H7 (cell line): Measurements from ENCODE around the gene CPED1. TPM values are rescaled to one million over a fixed set of nuclear protein-coding genes. Genes with fewer than 3 reads are reported as not detected.
"Not testable (repeated sequence)": the region's sequence is repeated elsewhere in the genome, so short reads cannot be mapped to it uniquely, and the experiment has no call there.

Experiments
- DNase-seq: peaks from one replicate; pipeline ENCODE4 v3.0.0; 2012
- H3K27me3 ChIP-seq: 2 replicates; pipeline ENCODE4 v1.6.0; 2011; ENCODE audit warnings: mild to moderate bottlenecking, low read length; ENCODE audit not compliant: control insufficient read depth, insufficient read depth
- H3K36me3 ChIP-seq: replicated peaks from 2 replicates; pipeline ENCODE4 v1.5.1; 2011; ENCODE audit warnings: low read length; ENCODE audit not compliant: control insufficient read depth, insufficient read depth
- H3K4me3 ChIP-seq: 2 replicates; pipeline ENCODE4 v1.5.1; 2011; ENCODE audit warnings: low read depth, mild to moderate bottlenecking, control low read depth, low read length, moderate library complexity; ENCODE audit not compliant: insufficient read depth
- total RNA-seq: library from RNA; depleted of rRNA; stranded (reverse); fragments of >200 nt; shearing (Covaris generic); gene quantifications from 2 replicates; pipeline ENCODE4 v1.2.3, GENCODE V29; 2014

Gene CPED1
- total RNA-seq, 1 experiment from 2014 or later: not detected

DNA sequence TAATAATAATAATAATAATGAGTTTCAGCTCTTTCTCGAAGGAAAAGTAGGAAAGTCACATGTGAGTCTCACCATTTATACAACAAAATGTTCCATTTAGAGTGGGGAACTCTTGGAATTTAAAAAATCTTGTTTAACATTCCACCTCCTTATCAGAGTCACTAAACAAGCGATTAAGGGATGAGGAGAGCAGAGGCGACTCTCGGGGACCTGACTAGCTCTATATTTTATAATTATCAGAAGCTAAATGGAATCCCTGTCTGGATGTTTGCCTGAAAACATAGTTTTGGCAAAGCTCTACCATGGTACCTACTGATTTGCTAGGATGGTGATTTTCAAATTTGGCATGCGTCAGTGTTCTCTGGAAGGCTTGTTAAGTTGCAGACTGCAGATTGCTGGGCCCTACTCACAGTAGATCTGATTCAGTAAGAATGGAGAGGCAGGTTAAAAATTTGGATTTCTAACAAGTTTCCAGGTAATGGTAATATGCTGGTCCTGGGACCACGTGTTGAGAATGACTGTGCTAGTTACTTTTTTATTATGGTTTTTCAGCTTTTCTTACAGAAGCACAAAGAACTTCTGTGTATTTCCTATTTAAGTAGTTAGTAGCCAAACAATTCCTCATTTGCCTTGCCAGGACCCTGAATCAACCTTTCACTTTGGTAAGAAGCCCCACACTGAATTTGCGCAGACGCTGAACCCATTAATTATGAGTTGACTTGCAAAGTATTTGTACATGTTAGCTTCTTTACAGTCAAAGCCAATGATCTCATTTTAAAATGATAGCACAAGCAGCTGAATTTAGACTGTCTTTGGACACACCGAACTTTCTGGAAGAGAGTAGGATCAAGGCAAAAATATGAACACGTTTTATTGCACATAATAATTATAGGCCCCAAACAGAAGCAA, 39.5 kb downstream of the CPED1 start:
- Histone ChIP-seq H3K36me3 (no peaks in the 10 kb centered on the region), H3K4me3 (no peak overlapping the region), H3K27me3 (no peaks in the 10 kb centered on the region)
- DNase-seq: no peak

GRCh38 chr7:121029302-121029701, 40.8 kb downstream of the CPED1 start:
- Histone ChIP-seq H3K4me3 (no peak overlapping the region), H3K27me3 (no peaks in the 10 kb centered on the region), H3K36me3 (no peaks in the 10 kb centered on the region)
- no peak for DNase-seq

GRCh38 chr7:121030308-121030707, 41.8 kb downstream of the CPED1 start:
- H3K36me3 ChIP-seq: no peaks in the 10 kb centered on the region

GRCh38 chr7:121032645-121033460, 44.3 kb downstream of the CPED1 start:
- H3K36me3 ChIP-seq: no peaks in the 10 kb centered on the region
- no peak overlapping the region for H3K4me3 ChIP-seq
- H3K27me3 ChIP-seq: no peaks in the 10 kb centered on the region
- DNase-seq: no peak

More at GRCh38 chr7:121030308-121030707, 41.8 kb downstream of the CPED1 start:
- no peak for DNase-seq
- H3K27me3 ChIP-seq: no peaks in the 10 kb centered on the region
- no peak overlapping the region for H3K4me3 ChIP-seq

- Histone ChIP-seq H3K36me3 (no peaks in the 10 kb centered on the region), H3K27me3 (no peaks in the 10 kb centered on the region), H3K4me3 (no peak overlapping the region)
- no peak for DNase-seq
Measured at GRCh38 chr7:121034929-121035328, 46.4 kb downstream of the CPED1 start.

- not testable (repeated sequence) for H3K4me3 ChIP-seq, DNase-seq, H3K27me3 ChIP-seq, H3K36me3 ChIP-seq
Measured at GRCh38 chr7:121036776-121037175, 48.3 kb downstream of the CPED1 start.

- H3K4me3 ChIP-seq, H3K36me3 ChIP-seq, DNase-seq, H3K27me3 ChIP-seq: not testable (repeated sequence)
Measured at GRCh38 chr7:121037329-121037728, 48.8 kb downstream of the CPED1 start.

DNA sequence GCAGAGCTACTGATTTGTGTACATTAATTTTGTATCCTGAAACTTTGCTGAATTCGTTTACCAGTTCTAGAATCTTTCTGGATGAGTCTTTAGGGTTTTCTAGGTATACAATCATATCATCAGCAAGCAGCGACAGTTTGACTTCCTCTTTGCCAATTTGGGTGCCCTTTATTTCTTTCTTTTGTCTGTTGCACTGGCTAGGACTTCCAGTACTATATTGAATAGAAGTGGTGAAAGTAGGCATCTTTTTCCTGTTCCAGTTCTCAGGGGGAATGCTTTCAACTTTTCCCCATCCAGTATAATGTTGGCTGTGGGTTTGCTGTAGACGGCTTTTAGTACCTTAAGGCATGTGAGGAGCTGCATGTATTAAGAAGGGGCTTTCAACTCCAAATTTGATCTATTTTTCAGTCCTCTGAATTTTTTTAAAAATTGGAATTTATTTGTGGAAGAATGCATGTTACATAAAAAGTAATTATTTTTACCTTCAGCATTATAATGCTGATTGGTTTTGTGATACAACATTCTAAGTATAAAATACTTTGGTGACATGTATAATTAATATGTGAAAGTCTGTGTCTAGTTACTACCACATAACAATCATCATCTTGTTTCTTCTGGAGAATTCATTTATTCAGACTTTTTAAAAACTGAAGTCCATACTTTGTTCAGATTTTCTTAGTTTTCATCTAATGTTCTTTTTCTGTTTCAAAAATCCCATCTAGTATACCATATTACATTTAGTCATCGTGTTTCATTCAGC, 49.6 kb downstream of the CPED1 start:
- Histone ChIP-seq H3K4me3 (no peak overlapping the region), H3K36me3 (no peaks in the 10 kb centered on the region), H3K27me3 (no peaks in the 10 kb centered on the region)
- no peak for DNase-seq

DNA sequence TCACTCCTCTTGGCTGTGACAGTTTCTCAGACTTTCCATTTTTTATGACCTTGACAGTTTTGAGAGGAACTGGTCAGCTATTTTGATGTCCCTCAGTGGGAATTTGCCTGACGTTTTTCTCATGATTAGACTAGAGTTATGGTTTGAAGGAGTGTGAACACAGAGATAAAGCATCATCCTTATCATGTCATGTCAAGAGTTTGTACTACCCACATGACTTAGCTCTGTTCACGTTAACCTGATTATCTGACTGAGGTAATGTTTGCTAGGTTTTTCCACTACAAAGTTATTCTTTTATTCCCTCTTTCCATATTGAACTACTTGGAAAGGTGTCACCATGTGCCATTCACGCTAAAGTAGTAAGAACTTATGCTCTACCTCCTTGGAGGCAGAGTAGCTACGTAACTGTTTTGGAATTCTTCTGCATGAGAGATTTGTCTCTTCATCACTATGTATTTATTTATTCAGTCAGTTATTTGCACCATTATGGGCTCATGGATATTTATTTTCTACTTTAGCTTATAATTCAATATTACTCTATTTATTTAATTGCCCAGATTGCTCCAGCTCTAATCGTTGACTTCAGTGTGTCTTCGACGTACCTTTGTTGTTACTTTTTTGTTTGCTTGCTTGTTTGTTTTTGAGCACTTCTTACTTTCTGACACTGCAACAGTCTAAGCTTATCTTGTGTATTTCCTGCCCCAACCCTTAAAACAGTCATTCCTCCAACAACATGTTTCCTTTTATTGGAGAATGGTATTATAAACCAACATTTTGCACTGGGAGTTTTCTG, 50.4 kb downstream of the CPED1 start:
- DNase-seq: no peak
- no peaks in the 10 kb centered on the region for H3K36me3 ChIP-seq
- no peaks in the 10 kb centered on the region for H3K27me3 ChIP-seq
- H3K4me3 ChIP-seq: no peak overlapping the region

DNA sequence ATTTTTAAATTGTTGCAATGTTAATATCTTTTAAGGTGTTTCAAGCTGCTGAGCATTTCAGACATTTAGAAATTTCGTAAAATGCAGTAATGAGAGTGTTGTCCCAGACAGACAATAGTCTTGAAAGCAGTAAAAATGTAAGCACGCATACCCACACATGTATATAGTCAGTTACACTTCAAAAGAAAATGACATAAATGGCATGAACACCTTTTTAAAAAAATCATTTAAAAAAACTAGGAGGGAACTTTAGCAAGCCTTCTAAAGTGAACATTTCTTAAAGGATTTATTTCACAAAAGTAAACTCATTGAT, 51.0 kb downstream of the CPED1 start:
- H3K27me3 ChIP-seq: no peaks in the 10 kb centered on the region
- no peak for DNase-seq
- H3K4me3 ChIP-seq: no peak overlapping the region
- H3K36me3 ChIP-seq: no peaks in the 10 kb centered on the region

DNA sequence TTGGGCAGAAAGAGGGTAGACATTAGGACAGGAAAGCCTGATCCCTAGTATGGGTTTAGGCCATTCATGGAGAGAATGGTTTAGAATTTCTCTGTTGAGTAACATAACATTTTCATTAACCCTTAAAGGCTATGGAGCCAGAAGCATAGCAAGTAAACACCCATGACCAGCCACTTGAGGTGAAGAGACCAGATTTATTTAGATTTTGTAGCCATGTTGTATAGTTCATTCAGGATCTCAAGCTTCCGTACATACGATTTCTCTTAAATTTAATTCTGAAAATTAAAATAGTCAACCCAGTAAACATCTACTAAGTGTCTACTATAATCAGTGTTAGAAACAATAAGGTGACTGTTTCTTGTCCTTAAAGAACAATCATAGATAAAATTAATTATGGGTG, 51.5 kb downstream of the CPED1 start:
- no peak for DNase-seq
- no peaks in the 10 kb centered on the region for H3K36me3 ChIP-seq
- H3K27me3 ChIP-seq: no peaks in the 10 kb centered on the region
- no peak overlapping the region for H3K4me3 ChIP-seq

- Histone ChIP-seq H3K4me3 (no peak overlapping the region), H3K27me3 (no peaks in the 10 kb centered on the region), H3K36me3 (no peaks in the 10 kb centered on the region)
- no peak for DNase-seq
Measured at GRCh38 chr7:121041516-121042148, 53.1 kb downstream of the CPED1 start.

DNA sequence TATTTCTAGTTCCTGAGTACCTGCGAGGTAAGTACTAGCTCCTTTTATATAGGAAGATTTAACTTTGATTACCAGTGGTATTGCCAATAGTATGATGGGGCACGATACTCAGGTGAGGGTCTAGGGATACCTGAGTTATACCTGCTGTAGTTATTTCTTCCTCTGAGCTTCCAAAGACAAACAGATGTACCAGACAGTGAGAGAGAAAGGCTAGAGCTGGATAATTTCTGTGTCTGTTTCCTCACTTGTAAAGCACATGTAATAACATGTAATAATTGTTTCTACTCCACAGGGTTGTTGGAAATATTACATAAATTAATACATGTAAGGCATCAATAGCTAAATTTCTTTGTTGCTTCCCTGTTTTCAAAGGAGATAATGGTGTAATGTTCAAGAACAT, 53.7 kb downstream of the CPED1 start:
- DNase-seq: no peak
- Histone ChIP-seq H3K36me3 (no peaks in the 10 kb centered on the region), H3K4me3 (no peak overlapping the region), H3K27me3 (no peaks in the 10 kb centered on the region)

DNA sequence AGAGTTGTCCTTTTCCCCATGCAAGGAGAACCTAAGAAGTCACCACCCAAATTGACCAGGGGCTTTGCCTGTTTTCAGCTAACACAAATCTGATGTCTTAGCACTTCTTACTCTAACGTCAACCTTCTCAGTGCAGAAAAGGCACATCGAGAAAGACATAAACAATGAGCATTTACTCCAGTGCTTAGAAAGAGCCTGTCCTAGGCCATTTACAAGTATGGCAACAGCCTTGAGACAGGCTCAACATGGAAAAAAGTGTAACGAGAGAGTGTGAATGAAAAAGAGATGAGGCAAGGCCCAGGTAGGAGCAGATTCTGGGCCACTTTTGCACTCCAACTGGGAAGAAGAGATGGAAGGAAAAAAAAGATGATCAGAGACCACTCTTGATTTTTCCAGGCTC, 54.4 kb downstream of the CPED1 start:
- no peak overlapping the region for H3K4me3 ChIP-seq
- H3K27me3 ChIP-seq: no peaks in the 10 kb centered on the region
- no peak for DNase-seq
- no peaks in the 10 kb centered on the region for H3K36me3 ChIP-seq
